Measurements from ENCODE around the gene SPG11.
"Not testable (repeated sequence)": the region's sequence is repeated elsewhere in the genome, so short reads cannot be mapped to it uniquely, and the experiment has no call there.

DNA sequence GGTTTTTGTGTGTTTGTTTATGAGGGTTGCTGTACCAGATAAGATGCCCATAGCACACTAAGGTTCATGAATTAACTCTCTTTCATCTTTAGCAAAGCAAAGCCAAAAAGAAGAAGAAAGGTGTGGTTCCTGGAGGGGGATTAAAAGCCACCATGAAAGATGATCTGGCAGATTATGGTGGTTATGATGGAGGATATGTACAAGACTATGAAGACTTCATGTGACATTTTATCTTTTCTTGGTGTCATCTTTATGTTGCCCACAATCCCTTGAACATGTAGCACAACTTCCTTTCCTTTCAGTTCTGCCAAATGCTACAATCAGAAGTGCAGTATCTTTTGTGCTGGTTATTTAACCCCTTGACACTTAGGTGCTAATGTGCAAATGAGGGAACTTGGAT is 102.5 kb downstream of the SPG11 start:
- TF ChIP-seq U2AF2 (optimal IDR thresholded peaks at IDR 0.05; ENCODE audit: low read depth, low read length); CREBBP (IDR thresholded peaks at IDR 0.05; ENCODE audit: low read depth, low read length): not testable (repeated sequence)

Data from K562 (cell line).